Measurements from ENCODE around the gene PABPN1L. TPM values are rescaled to one million over a fixed set of nuclear protein-coding genes. Genes with fewer than 3 reads are reported as not detected.

The PABPN1L gene
- total RNA-seq, 1 donor from 2014 or later, result not detected

DNA sequence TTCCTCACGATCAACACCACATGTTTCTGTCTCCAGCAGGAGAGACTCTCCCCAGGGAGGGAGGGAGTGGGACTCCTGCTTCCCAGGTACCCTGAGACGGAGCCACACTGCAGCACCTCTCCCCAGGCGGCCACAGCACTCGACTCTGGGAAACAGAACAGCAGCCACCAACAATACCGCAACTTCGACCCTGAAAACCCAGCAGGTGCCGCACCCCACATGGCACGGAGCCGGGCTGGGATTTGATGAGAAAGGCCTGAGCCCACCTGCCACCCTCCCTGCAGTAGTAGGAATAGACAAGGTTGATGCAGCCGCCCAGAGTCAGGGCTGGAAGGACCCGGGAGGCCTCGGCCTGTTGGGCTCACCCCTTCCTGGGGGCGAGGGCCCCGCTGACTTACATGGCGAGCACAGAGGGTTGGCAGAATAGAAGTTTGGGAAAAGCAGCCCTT, 24.1 kb downstream of the PABPN1L start:
- Histone ChIP-seq H3K36me3 (ENCODE audit: insufficient read depth, low read length) (no peaks in the 10 kb centered on the region), H3K4me3 (ENCODE audit: insufficient read depth, low read depth, low read length) (no peak overlapping the region), H2AFZ (ENCODE audit: low read depth, low read length) (no peak overlapping the region), H4K20me1 (ENCODE audit: insufficient read depth, low read length) (peaks cover 32% of the 10 kb centered on the region), H3K27me3 (ENCODE audit: insufficient read depth, low read length) (no peaks in the 10 kb centered on the region), H3K4me2 (ENCODE audit: low read length) (no peak overlapping the region), H3K9me3 (ENCODE audit: insufficient read depth, low read depth, low read length) (no peaks in the 10 kb centered on the region), H3K4me1 (ENCODE audit: insufficient read depth, low read length) (no peaks in the 10 kb centered on the region), H3K79me2 (ENCODE audit: insufficient read depth, low read length) (no peaks in the 10 kb centered on the region), H3K9ac (ENCODE audit: low read length) (no peak overlapping the region), H3K27ac (ENCODE audit: low read depth, low read length) (no peak overlapping the region)
- H3K27me3 Mint-ChIP-seq (ENCODE audit: low read depth, unreplicated experiment), result no peaks in the 10 kb centered on the region
- peaks cover 12% of the 10 kb centered on the region for H3K36me3 Mint-ChIP-seq (ENCODE audit: low read depth, unreplicated experiment)
- H3K4me3 Mint-ChIP-seq (ENCODE audit: unreplicated experiment), result no peak overlapping the region
- DNase-seq (ENCODE audit: low read depth), result no peak
- H3K4me1 Mint-ChIP-seq (ENCODE audit: low read depth, unreplicated experiment), result no peaks in the 10 kb centered on the region
- no peak for TF ChIP-seq EZH2 (IDR thresholded peaks at IDR 0.05; ENCODE audit: insufficient read depth, low read length)
- TF ChIP-seq, protein P1, sequence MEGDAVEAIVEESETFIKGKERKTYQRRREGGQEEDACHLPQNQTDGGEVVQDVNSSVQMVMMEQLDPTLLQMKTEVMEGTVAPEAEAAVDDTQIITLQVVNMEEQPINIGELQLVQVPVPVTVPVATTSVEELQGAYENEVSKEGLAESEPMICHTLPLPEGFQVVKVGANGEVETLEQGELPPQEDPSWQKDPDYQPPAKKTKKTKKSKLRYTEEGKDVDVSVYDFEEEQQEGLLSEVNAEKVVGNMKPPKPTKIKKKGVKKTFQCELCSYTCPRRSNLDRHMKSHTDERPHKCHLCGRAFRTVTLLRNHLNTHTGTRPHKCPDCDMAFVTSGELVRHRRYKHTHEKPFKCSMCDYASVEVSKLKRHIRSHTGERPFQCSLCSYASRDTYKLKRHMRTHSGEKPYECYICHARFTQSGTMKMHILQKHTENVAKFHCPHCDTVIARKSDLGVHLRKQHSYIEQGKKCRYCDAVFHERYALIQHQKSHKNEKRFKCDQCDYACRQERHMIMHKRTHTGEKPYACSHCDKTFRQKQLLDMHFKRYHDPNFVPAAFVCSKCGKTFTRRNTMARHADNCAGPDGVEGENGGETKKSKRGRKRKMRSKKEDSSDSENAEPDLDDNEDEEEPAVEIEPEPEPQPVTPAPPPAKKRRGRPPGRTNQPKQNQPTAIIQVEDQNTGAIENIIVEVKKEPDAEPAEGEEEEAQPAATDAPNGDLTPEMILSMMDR (IDR thresholded peaks at IDR 0.05; ENCODE audit: insufficient read depth, low read depth, low read length), result no peak
- FAIRE-seq, result no peak
- no peak overlapping the region for H3K27ac Mint-ChIP-seq (ENCODE audit: unreplicated experiment)
- no peaks in the 10 kb centered on the region for H3K9me3 Mint-ChIP-seq (ENCODE audit: unreplicated experiment)

DNA sequence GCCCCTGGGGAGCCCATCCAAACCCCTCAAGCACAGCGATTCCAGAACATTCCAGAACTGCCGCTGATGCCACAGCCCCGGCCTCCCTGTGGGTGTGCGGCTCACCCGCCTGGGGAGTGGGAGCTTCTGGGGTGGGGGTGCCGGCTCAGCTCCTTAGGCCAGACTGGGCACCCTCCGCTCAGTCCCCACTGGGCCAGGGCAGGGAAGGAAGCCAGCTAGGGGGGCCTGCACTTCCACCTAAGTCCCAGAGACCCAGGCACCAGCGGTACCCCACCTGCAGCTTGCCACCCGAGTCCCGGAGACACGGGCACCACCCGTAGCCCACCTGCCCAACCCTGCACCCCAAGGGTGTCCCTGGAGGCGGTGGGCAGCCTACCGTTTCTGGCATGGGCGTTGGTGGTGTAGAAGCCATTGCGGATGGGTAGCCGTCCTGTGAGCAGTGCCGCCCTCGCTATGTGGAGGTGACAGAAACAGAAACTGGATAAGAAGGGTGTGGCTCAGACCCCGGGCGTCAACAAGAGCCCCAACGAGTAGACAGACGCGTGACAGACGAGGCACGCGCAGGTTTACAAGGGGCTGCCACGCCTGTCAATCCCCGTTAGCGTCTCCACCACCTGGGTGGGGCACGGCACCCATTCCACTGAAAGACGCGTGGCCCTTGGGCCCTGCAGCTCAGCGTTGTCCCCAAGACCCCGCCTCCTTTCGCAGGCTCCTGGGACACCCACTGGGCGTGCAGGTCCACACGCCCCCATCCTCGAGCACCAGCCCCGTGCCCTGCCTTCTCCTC, 24.7 kb downstream of the PABPN1L start:
- Mint-ChIP-seq H3K9me3 (ENCODE audit: unreplicated experiment) (no peaks in the 10 kb centered on the region), H3K27ac (ENCODE audit: unreplicated experiment) (no peak overlapping the region), H3K36me3 (ENCODE audit: low read depth, unreplicated experiment) (peaks cover 14% of the 10 kb centered on the region), H3K4me3 (ENCODE audit: unreplicated experiment) (no peak overlapping the region), H3K27me3 (ENCODE audit: low read depth, unreplicated experiment) (no peaks in the 10 kb centered on the region), H3K4me1 (ENCODE audit: low read depth, unreplicated experiment) (no peaks in the 10 kb centered on the region)
- Histone ChIP-seq H2AFZ (ENCODE audit: low read depth, low read length) (no peak overlapping the region), H3K36me3 (ENCODE audit: insufficient read depth, low read length) (no peaks in the 10 kb centered on the region), H4K20me1 (ENCODE audit: insufficient read depth, low read length) (peaks cover 31% of the 10 kb centered on the region), H3K79me2 (ENCODE audit: insufficient read depth, low read length) (no peaks in the 10 kb centered on the region), H3K9me3 (ENCODE audit: insufficient read depth, low read depth, low read length) (no peaks in the 10 kb centered on the region), H3K4me3 (ENCODE audit: insufficient read depth, low read depth, low read length) (no peak overlapping the region), H3K9ac (ENCODE audit: low read length) (no peak overlapping the region), H3K4me1 (ENCODE audit: insufficient read depth, low read length) (no peaks in the 10 kb centered on the region), H3K27me3 (ENCODE audit: insufficient read depth, low read length) (no peaks in the 10 kb centered on the region), H3K27ac (ENCODE audit: low read depth, low read length) (no peak overlapping the region), H3K4me2 (ENCODE audit: low read length) (no peak overlapping the region)
- DNase-seq (ENCODE audit: low read depth) (no peak), FAIRE-seq (no peak)
- TF ChIP-seq, protein P1 (IDR thresholded peaks at IDR 0.05; ENCODE audit: insufficient read depth, low read depth, low read length), result no peak
- no peak for TF ChIP-seq EZH2 (IDR thresholded peaks at IDR 0.05; ENCODE audit: insufficient read depth, low read length)

- H3K9me3 Mint-ChIP-seq (ENCODE audit: unreplicated experiment), result no peaks in the 10 kb centered on the region
- TF ChIP-seq, protein P1 (IDR thresholded peaks at IDR 0.05; ENCODE audit: insufficient read depth, low read depth, low read length), result no peak
- no peak for TF ChIP-seq EZH2 (IDR thresholded peaks at IDR 0.05; ENCODE audit: insufficient read depth, low read length)
- Histone ChIP-seq H4K20me1 (ENCODE audit: insufficient read depth, low read length) (peaks cover 28% of the 10 kb centered on the region), H3K27ac (ENCODE audit: low read depth, low read length) (no peak overlapping the region), H3K4me2 (ENCODE audit: low read length) (no peak overlapping the region), H3K27me3 (ENCODE audit: insufficient read depth, low read length) (no peaks in the 10 kb centered on the region), H3K36me3 (ENCODE audit: insufficient read depth, low read length) (no peaks in the 10 kb centered on the region), H3K79me2 (ENCODE audit: insufficient read depth, low read length) (no peaks in the 10 kb centered on the region), H3K4me3 (ENCODE audit: insufficient read depth, low read depth, low read length) (no peak overlapping the region), H3K9ac (ENCODE audit: low read length) (no peak overlapping the region), H3K9me3 (ENCODE audit: insufficient read depth, low read depth, low read length) (no peaks in the 10 kb centered on the region), H2AFZ (ENCODE audit: low read depth, low read length) (no peak overlapping the region), H3K4me1 (ENCODE audit: insufficient read depth, low read length) (no peaks in the 10 kb centered on the region)
- H3K27me3 Mint-ChIP-seq (ENCODE audit: low read depth, unreplicated experiment), result no peaks in the 10 kb centered on the region
- no peak overlapping the region for H3K27ac Mint-ChIP-seq (ENCODE audit: unreplicated experiment)
- peaks cover 14% of the 10 kb centered on the region for H3K36me3 Mint-ChIP-seq (ENCODE audit: low read depth, unreplicated experiment)
- no peaks in the 10 kb centered on the region for H3K4me1 Mint-ChIP-seq (ENCODE audit: low read depth, unreplicated experiment)
- FAIRE-seq (no peak), DNase-seq (ENCODE audit: low read depth) (no peak)
- no peak overlapping the region for H3K4me3 Mint-ChIP-seq (ENCODE audit: unreplicated experiment)
Measured at GRCh38 chr16:88840600-88841215, 25.8 kb downstream of the PABPN1L start.

All from astrocyte (in vitro differentiated cells and primary cell).